ENCODE measurements around the gene NCAM1.

DNA sequence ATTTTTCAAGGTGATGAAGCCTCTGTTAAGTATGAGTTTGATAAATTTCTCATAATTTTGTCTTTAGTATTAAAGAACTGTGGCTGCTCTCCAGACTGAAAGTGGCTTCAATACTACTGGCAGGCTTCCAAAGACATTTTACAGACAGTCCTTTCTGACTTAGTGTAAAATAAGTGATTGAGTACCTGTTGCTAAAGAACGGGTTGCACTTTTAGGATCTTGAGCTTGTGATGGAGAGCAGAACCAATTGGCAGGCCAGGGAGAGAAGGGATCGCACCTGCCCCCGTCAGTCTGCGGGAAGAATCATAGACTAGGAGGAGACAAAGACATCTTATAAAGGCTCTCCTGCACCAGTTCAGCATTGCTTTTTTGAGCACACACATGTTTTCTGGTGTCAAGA lies 4.4 kb downstream of the NCAM1 start:
- TF ChIP-seq YY1 (IDR thresholded peaks at IDR 0.05; ENCODE audit: low read depth) = no peak
- no peak for TF ChIP-seq EP300 (IDR thresholded peaks at IDR 0.05; ENCODE audit: borderline replicate concordance)
- TF ChIP-seq CREB1 (IDR thresholded peaks at IDR 0.05; ENCODE audit: low read depth) = no peak
- no peak for TF ChIP-seq RAD21 (IDR thresholded peaks at IDR 0.05; ENCODE audit: low read depth)
- TF ChIP-seq, protein P1, sequence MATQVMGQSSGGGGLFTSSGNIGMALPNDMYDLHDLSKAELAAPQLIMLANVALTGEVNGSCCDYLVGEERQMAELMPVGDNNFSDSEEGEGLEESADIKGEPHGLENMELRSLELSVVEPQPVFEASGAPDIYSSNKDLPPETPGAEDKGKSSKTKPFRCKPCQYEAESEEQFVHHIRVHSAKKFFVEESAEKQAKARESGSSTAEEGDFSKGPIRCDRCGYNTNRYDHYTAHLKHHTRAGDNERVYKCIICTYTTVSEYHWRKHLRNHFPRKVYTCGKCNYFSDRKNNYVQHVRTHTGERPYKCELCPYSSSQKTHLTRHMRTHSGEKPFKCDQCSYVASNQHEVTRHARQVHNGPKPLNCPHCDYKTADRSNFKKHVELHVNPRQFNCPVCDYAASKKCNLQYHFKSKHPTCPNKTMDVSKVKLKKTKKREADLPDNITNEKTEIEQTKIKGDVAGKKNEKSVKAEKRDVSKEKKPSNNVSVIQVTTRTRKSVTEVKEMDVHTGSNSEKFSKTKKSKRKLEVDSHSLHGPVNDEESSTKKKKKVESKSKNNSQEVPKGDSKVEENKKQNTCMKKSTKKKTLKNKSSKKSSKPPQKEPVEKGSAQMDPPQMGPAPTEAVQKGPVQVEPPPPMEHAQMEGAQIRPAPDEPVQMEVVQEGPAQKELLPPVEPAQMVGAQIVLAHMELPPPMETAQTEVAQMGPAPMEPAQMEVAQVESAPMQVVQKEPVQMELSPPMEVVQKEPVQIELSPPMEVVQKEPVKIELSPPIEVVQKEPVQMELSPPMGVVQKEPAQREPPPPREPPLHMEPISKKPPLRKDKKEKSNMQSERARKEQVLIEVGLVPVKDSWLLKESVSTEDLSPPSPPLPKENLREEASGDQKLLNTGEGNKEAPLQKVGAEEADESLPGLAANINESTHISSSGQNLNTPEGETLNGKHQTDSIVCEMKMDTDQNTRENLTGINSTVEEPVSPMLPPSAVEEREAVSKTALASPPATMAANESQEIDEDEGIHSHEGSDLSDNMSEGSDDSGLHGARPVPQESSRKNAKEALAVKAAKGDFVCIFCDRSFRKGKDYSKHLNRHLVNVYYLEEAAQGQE (IDR thresholded peaks at IDR 0.05; ENCODE audit: low read depth) = no peak
- TF ChIP-seq, protein P2, sequence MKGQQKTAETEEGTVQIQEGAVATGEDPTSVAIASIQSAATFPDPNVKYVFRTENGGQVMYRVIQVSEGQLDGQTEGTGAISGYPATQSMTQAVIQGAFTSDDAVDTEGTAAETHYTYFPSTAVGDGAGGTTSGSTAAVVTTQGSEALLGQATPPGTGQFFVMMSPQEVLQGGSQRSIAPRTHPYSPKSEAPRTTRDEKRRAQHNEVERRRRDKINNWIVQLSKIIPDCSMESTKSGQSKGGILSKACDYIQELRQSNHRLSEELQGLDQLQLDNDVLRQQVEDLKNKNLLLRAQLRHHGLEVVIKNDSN (IDR thresholded peaks at IDR 0.05) = no peak
- no peak for TF ChIP-seq FOXM1 (IDR thresholded peaks at IDR 0.05; ENCODE audit: borderline replicate concordance, low read depth)
- TF ChIP-seq, protein P3, sequence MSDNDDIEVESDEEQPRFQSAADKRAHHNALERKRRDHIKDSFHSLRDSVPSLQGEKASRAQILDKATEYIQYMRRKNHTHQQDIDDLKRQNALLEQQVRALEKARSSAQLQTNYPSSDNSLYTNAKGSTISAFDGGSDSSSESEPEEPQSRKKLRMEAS (IDR thresholded peaks at IDR 0.05) = no peak
- TF ChIP-seq TAF1 (IDR thresholded peaks at IDR 0.05; ENCODE audit: low read depth) = no peak
- no peak for TF ChIP-seq CEBPB (IDR thresholded peaks at IDR 0.05)
- TF ChIP-seq TCF12 (IDR thresholded peaks at IDR 0.05; ENCODE audit: low read depth) = no peak
- no peak for TF ChIP-seq ZBTB7A (IDR thresholded peaks at IDR 0.05; ENCODE audit: low read depth)
- no peak for TF ChIP-seq TEAD4 (IDR thresholded peaks at IDR 0.05)
- TF ChIP-seq NFIC (IDR thresholded peaks at IDR 0.05) = no peak

Data from Ishikawa (cell line).